HepG2 (cell line): ENCODE measurements around the gene ZFP62. TPM values are rescaled to one million over a fixed set of nuclear protein-coding genes. Genes with fewer than 3 reads are reported as not detected.
A peak's percentile ranks its signal among the peaks of the same experiment; 100 is the strongest.

Source experiments
- ARID2 ChIP-seq: sonication (generic); formaldehyde crosslinking; IDR thresholded peaks from 2 replicates; pipeline ENCODE4 v1.8.1; 2022; ENCODE audit warnings: mild to moderate bottlenecking, missing genetic modification reagents, borderline replicate concordance
- ARID4A ChIP-seq: sonication (generic); formaldehyde crosslinking; IDR thresholded peaks from 2 replicates; pipeline ENCODE4 v1.5.0; 2020; ENCODE audit warnings: mild to moderate bottlenecking, missing genetic modification reagents, borderline replicate concordance
- CBFB ChIP-seq: sonication (generic); formaldehyde crosslinking; IDR thresholded peaks from 2 replicates; pipeline ENCODE4 v1.4.0; 2020; ENCODE audit warnings: missing genetic modification reagents
- CEBPG ChIP-seq: IDR thresholded peaks from 2 replicates; pipeline ENCODE4 v1.6.1; 2016
- MEIS2 ChIP-seq: sonication (generic); formaldehyde crosslinking; IDR thresholded peaks from 2 replicates; pipeline ENCODE4 v1.9.0; 2021; ENCODE audit warnings: mild to moderate bottlenecking, missing genetic modification reagents
- NFKB2 ChIP-seq: sonication (generic); formaldehyde crosslinking; IDR thresholded peaks from 2 replicates; pipeline ENCODE4 v1.4.0; 2020; ENCODE audit warnings: missing genetic modification reagents, borderline replicate concordance
- NR2C2 ChIP-seq: sonication (generic); formaldehyde crosslinking; IDR thresholded peaks from 2 replicates; pipeline ENCODE4 v1.4.0; 2020; ENCODE audit warnings: missing genetic modification reagents, mild to moderate bottlenecking, moderate library complexity, borderline replicate concordance
- RBFOX2 ChIP-seq: fragments of 200-400 bp; formaldehyde crosslinking; IDR thresholded peaks from 2 replicates; pipeline ENCODE4 v1.6.1; 2017; ENCODE audit warnings: low read depth, mild to moderate bottlenecking, low read length
- RELA ChIP-seq: sonication (generic); formaldehyde crosslinking; IDR thresholded peaks from 2 replicates; pipeline ENCODE4 v1.4.0; 2020; ENCODE audit warnings: missing genetic modification reagents
- SMAD3 ChIP-seq: sonication (generic); formaldehyde crosslinking; IDR thresholded peaks from 2 replicates; pipeline ENCODE4 v1.4.0; 2020; ENCODE audit warnings: missing genetic modification reagents
- SRSF9 ChIP-seq: fragments of 200-400 bp; formaldehyde crosslinking; IDR thresholded peaks from 2 replicates; pipeline ENCODE4 v1.6.1; 2018; ENCODE audit warnings: borderline replicate concordance, mild to moderate bottlenecking, low read depth, low read length; ENCODE audit not compliant: insufficient read depth, poor library complexity, severe bottlenecking
- TBL1XR1 ChIP-seq: fragments of 150-350 bp; IDR thresholded peaks from 2 replicates; pipeline ENCODE4 v1.6.1; 2014; ENCODE audit warnings: borderline replicate concordance, low read length; ENCODE audit not compliant: partially characterized antibody
- TBP ChIP-seq: sonication (generic); formaldehyde crosslinking; IDR thresholded peaks from 2 replicates; pipeline ENCODE4 v1.5.0; 2020; ENCODE audit warnings: missing genetic modification reagents
- THAP7 ChIP-seq: sonication (generic); formaldehyde crosslinking; IDR thresholded peaks from 2 replicates; pipeline ENCODE4 v1.8.1; 2023; ENCODE audit warnings: mild to moderate bottlenecking, missing genetic modification reagents
- WIZ ChIP-seq: sonication (generic); formaldehyde crosslinking; IDR thresholded peaks from 2 replicates; pipeline ENCODE4 v1.5.1; 2020; ENCODE audit warnings: mild to moderate bottlenecking, missing genetic modification reagents
- YEATS2 ChIP-seq: sonication (generic); formaldehyde crosslinking; IDR thresholded peaks from 2 replicates; pipeline ENCODE4 v1.4.0; 2020; ENCODE audit warnings: missing genetic modification reagents, borderline replicate concordance
- ZBTB2 ChIP-seq: sonication (generic); formaldehyde crosslinking; IDR thresholded peaks from 2 replicates; pipeline ENCODE4 v1.8.0; 2022; ENCODE audit warnings: low read depth, missing genetic modification reagents
- ZBTB7B ChIP-seq: sonication (generic); formaldehyde crosslinking; IDR thresholded peaks from 2 replicates; pipeline ENCODE4 v1.4.0; 2020; ENCODE audit warnings: missing genetic modification reagents
- ZNF121 ChIP-seq: sonication (generic); formaldehyde crosslinking; IDR thresholded peaks from 2 replicates; pipeline ENCODE4 v1.5.0; 2020; ENCODE audit warnings: mild to moderate bottlenecking, missing genetic modification reagents
- ZNF256 ChIP-seq: sonication (generic); formaldehyde crosslinking; conservative IDR thresholded peaks from 2 replicates; pipeline ENCODE4 v1.4.0; 2020; ENCODE audit warnings: missing genetic modification reagents
- ZNF432 ChIP-seq: sonication (generic); formaldehyde crosslinking; IDR thresholded peaks from 2 replicates; pipeline ENCODE4 v1.5.0; 2020; ENCODE audit warnings: missing genetic modification reagents, mild to moderate bottlenecking, borderline replicate concordance
- ZNF563 ChIP-seq: sonication (generic); formaldehyde crosslinking; IDR thresholded peaks from 2 replicates; pipeline ENCODE4 v1.8.0; 2022; ENCODE audit warnings: mild to moderate bottlenecking, moderate library complexity, missing genetic modification reagents
- ZNF782 ChIP-seq: sonication (generic); formaldehyde crosslinking; IDR thresholded peaks from 2 replicates; pipeline ENCODE4 v1.4.0; 2020; ENCODE audit warnings: missing genetic modification reagents, mild to moderate bottlenecking, borderline replicate concordance
- ZNF879 ChIP-seq: sonication (generic); formaldehyde crosslinking; IDR thresholded peaks from 2 replicates; pipeline ENCODE4 v1.8.1; 2023; ENCODE audit warnings: missing genetic modification reagents
- polyA plus RNA-seq, 8 experiments: library from polyadenylated mRNA; depleted of rRNA in 3 of 8; stranded (reverse) in 7 of 8; unstranded in 1 of 8; fragments of >200 nt; fragmentation: Illumina TruSeq in 4 of 8; extraction: Trizol in 4 of 8; gene quantifications; 2 replicates each; pipeline versions ENCODE4 v1.2.1 to v1.2.3, GENCODE V29; 2011 to 2016; ENCODE audit warnings: low read depth in 4 of 8, missing spikeins in 1 of 8, mixed read lengths in 1 of 8; ENCODE audit not compliant: insufficient read depth in 1 of 8
- total RNA-seq, 5 experiments: library from RNA; depleted of rRNA; stranded (reverse); fragments of >200 nt; fragmentation: Illumina TruSeq; extraction: Trizol; gene quantifications; 2 replicates each; pipeline ENCODE4 v1.2.3, GENCODE V29; 2016; ENCODE audit warnings: low read depth in 1 of 5

ZFP62 gene
- total and polyA plus RNA-seq, 2 of the 13 experiments (the other 11 are each of a cell fraction or from before 2014, with no cell fraction given), result 8.2 to 19.4 TPM

- TF ChIP-seq RBFOX2 (peak; percentile 93), ZNF432 (CRISPR knock-in tag) (no peak), TBP (CRISPR knock-in tag) (no peak), SMAD3 (no peak), ZNF782 (CRISPR knock-in tag) (no peak), THAP7 (CRISPR knock-in tag) (peak; percentile 67; the same call in 1 of the 2 replicates), CEBPG (CRISPR knock-in tag) (no peak), ARID4A (CRISPR knock-in tag) (peak; percentile 88), ZBTB2 (CRISPR knock-in tag) (peak; percentile 83), RELA (CRISPR knock-in tag) (no peak), SRSF9 (no peak), ZNF563 (CRISPR knock-in tag) (peak; percentile 75), ZNF256 (CRISPR knock-in tag) (no peak), NFKB2 (CRISPR knock-in tag) (peak; percentile 32; the same call in 1 of the 2 replicates), ZNF121 (CRISPR knock-in tag) (no peak), NR2C2 (CRISPR knock-in tag) (peak; percentile 89), ZBTB7B (CRISPR knock-in tag) (no peak), ARID2 (peak; percentile 94), ZNF879 (CRISPR knock-in tag) (no peak; the same call in 1 of the 2 replicates), WIZ (CRISPR knock-in tag) (no peak), MEIS2 (peak; percentile 51; the same call in 1 of the 2 replicates), CBFB (CRISPR knock-in tag) (peak; percentile 34; the same call in 1 of the 2 replicates), YEATS2 (CRISPR knock-in tag) (peak; percentile 73; the same call in 1 of the 2 replicates), TBL1XR1 (no peak)
Measured at GRCh38 chr5:180860887-180861822, at the start of gene ZFP62 (continued).
